ENCODE measurements around the gene OR52B4. TPM values are rescaled to one million over a fixed set of nuclear protein-coding genes. Genes with fewer than 3 reads are reported as not detected.
A peak's percentile ranks its signal among the peaks of the same experiment; 100 is the strongest.

The OR52B4 gene
- total and polyA plus RNA-seq, 2 of the 8 experiments (the other 6 are each of a cell fraction or from before 2014, with no cell fraction given): not detected

GRCh38 chr11:4393209-4393857, 25.1 kb upstream of the OR52B4 start, which contains the start of gene TRIM21 (continued):
- TF ChIP-seq MAX (IDR thresholded peaks at IDR 0.05): 0 out of 2 replicates have a peak, but pooled peaks have one; percentile 10
- TF ChIP-seq BACH1 (IDR thresholded peaks at IDR 0.05; ENCODE audit: low read length): no peak
- TF ChIP-seq PHF8 (conservative IDR thresholded peaks at IDR 0.05; ENCODE audit: low read depth, low read length): peak; percentile 44
- TF ChIP-seq SP4 (IDR thresholded peaks at IDR 0.05; ENCODE audit: low read length): no peak
- no peak for TF ChIP-seq SIX5 (IDR thresholded peaks at IDR 0.05; ENCODE audit: low read depth, low read length)
- no peak for TF ChIP-seq MAFK (IDR thresholded peaks at IDR 0.05; ENCODE audit: low read depth, low read length)
- no peak for TF ChIP-seq CHD1 (IDR thresholded peaks at IDR 0.05; ENCODE audit: low read depth, low read length)
- no peak for TF ChIP-seq CBX5 (IDR thresholded peaks at IDR 0.05; ENCODE audit: low read depth, low read length)
- TF ChIP-seq NRF1 (IDR thresholded peaks at IDR 0.05; ENCODE audit: low read depth, low read length): no peak
- no peak for TF ChIP-seq TAF7 (optimal IDR thresholded peaks at IDR 0.05; ENCODE audit: borderline replicate concordance, low read depth, low read length)
- TF ChIP-seq KDM5A (IDR thresholded peaks at IDR 0.05; ENCODE audit: low read length): no peak

All from H1 (cell line).